HUES64 (cell line): ENCODE results near the gene HSPG2.

Experiments
- H3K27ac ChIP-seq: 2 replicates; pipeline ENCODE4 v1.7.0; 2013; ENCODE audit warnings: low read depth, low read length, inconsistent platforms
- H3K27me3 ChIP-seq: 2 replicates; pipeline ENCODE4 v1.6.1; 2013; ENCODE audit warnings: mild to moderate bottlenecking, low read length; ENCODE audit not compliant: insufficient read depth
- H3K36me3 ChIP-seq: 2 replicates; pipeline ENCODE4 v1.6.1; 2013; ENCODE audit warnings: mild to moderate bottlenecking, low read length; ENCODE audit not compliant: insufficient read depth
- H3K4me1 ChIP-seq: 2 replicates; pipeline ENCODE4 v1.6.1; 2013; ENCODE audit warnings: mild to moderate bottlenecking, low read length, moderate library complexity; ENCODE audit not compliant: insufficient read depth
- H3K4me3 ChIP-seq: 2 replicates; pipeline ENCODE4 v1.5.1; 2013; ENCODE audit warnings: mild to moderate bottlenecking, low read length, moderate library complexity
- H3K9ac ChIP-seq: 2 replicates; pipeline ENCODE4 v1.6.1; 2013; ENCODE audit warnings: mild to moderate bottlenecking, low read depth, low read length
- H3K9me3 ChIP-seq: 2 replicates; pipeline ENCODE4 v1.6.1; 2013; ENCODE audit warnings: low read depth, low read length; ENCODE audit not compliant: insufficient read depth
- WGBS: fragments of 150-250, 120-280 bp; methylation state at CpG from one replicate; pipeline ENCODE4 v1.1.7; 2013; ENCODE audit warnings: missing lambda C conversion rate; 5-methylcytosine and 5-hydroxymethylcytosine counted together

The HSPG2 gene

DNA sequence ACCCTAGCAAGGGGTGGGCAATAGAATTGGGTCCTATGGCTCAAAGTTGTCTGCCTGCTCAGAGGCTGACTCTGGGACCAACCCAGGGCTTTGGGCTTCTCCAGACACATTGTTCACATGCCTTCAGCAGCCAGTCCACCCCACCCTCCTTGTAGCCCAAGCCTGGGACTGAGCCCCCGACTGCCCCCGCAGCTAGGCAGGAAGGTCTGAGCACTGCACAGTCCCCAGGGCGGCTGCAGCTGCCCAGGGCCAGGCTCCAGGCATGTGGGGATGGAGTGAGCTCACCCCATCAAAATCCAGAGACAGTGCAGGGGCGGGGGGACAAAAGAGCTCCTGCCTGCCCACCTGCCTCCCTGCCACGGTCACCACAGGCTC lies 35.6 kb downstream of the HSPG2 start:
- peaks cover 4% of the 10 kb centered on the region; the same call in 1 of the 2 replicates for H3K36me3 ChIP-seq
- H3K9ac ChIP-seq = 0 out of 2 replicates have a peak overlapping the region, but pooled peaks have one; percentile 35
- H3K27me3 ChIP-seq = no peaks in the 10 kb centered on the region
- H3K4me3 ChIP-seq = no peak overlapping the region
- 80% methylated on average over 5 of the region's 5 CpGs for WGBS
- no peak overlapping the region; the same call in 1 of the 2 replicates for H3K27ac ChIP-seq
- H3K4me1 ChIP-seq = peaks cover 15% of the 10 kb centered on the region; the same call in 1 of the 2 replicates
- no peaks in the 10 kb centered on the region for H3K9me3 ChIP-seq

GRCh38 chr1:21900766-21901472 lies 36.2 kb downstream of the HSPG2 start:
- H3K4me1 ChIP-seq = peaks cover 15% of the 10 kb centered on the region; the same call in 1 of the 2 replicates
- no peak overlapping the region for H3K9ac ChIP-seq
- H3K27me3 ChIP-seq = no peaks in the 10 kb centered on the region
- H3K27ac ChIP-seq = no peak overlapping the region
- no peaks in the 10 kb centered on the region for H3K9me3 ChIP-seq
- H3K36me3 ChIP-seq = peaks cover 7% of the 10 kb centered on the region
- H3K4me3 ChIP-seq = no peak overlapping the region
- 91% methylated on average over 13 of the region's 13 CpGs for WGBS

- Histone ChIP-seq H3K4me1 (peaks cover 15% of the 10 kb centered on the region; the same call in 1 of the 2 replicates), H3K36me3 (peaks cover 16% of the 10 kb centered on the region), H3K27ac (no peak overlapping the region), H3K27me3 (no peaks in the 10 kb centered on the region), H3K9ac (no peak overlapping the region), H3K9me3 (no peaks in the 10 kb centered on the region), H3K4me3 (no peak overlapping the region)
- 82% methylated on average over 8 of the region's 8 CpGs for WGBS
These were observed 37.1 kb downstream of the HSPG2 start for GRCh38 chr1:21899987-21900386.

GRCh38 chr1:21899267-21899810 lies 37.8 kb downstream of the HSPG2 start:
- no peak overlapping the region for H3K4me3 ChIP-seq
- H3K9ac ChIP-seq = no peak overlapping the region
- H3K27ac ChIP-seq = no peak overlapping the region
- H3K36me3 ChIP-seq = peaks cover 19% of the 10 kb centered on the region
- peaks cover 15% of the 10 kb centered on the region; the same call in 1 of the 2 replicates for H3K4me1 ChIP-seq
- 92% methylated on average over 4 of the region's 4 CpGs for WGBS
- no peaks in the 10 kb centered on the region for H3K27me3 ChIP-seq
- H3K9me3 ChIP-seq = no peaks in the 10 kb centered on the region

DNA sequence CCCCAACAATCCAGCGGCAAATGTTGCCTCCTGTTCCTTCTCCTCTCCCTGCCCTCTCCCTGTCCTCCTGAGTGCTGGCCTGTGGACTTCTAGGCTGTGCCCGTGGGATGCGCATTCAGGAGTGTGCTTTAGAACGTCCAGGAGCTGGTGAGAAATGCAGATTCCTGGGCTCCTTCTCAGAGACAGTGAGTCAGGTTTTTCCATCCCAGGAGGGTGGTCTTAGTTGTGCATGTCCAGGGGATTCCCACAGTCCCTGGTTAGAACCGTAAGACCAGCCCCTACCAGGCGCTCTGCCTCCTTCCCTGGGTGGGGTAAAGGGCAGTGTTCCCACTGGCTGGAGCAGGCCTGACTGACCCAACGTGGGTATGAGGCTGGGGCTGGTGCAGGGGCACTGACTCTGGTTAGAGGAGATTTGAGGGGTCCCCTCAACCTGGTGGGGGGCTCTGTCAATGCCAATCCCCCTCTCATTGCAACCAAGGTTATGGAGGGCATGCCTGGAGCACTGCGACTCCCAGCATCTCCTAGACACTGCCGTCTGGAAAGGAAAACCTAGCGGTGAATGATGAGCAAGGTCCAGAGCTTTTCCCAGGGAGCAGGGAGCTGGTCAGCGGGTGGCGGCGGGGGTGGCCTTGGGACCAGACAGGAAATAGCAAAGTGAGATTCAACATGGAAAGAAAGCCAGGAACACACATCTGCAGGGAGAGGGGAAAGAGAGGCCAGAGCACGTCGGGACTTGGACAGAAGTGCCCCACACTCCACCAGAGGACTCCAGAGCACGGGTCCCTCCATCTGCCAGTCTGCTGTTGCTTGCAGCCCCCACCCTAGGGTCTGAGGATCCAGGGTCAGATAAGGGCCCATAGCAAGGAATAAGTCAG lies 38.5 kb downstream of the HSPG2 start:
- Histone ChIP-seq H3K9me3 (no peaks in the 10 kb centered on the region), H3K9ac (no peak overlapping the region), H3K4me3 (no peak overlapping the region), H3K27ac (no peak overlapping the region), H3K4me1 (peaks cover 15% of the 10 kb centered on the region; the same call in 1 of the 2 replicates), H3K36me3 (peaks cover 19% of the 10 kb centered on the region), H3K27me3 (no peaks in the 10 kb centered on the region)
- WGBS = 91% methylated on average over 16 of the region's 16 CpGs

- no peak overlapping the region for H3K9ac ChIP-seq
These were observed 39.3 kb downstream of the HSPG2 start for GRCh38 chr1:21897844-21898243.

GRCh38 chr1:21896652-21897532 lies 40.2 kb downstream of the HSPG2 start:
- H3K4me3 ChIP-seq = no peak overlapping the region
- H3K27me3 ChIP-seq = no peaks in the 10 kb centered on the region
- peaks cover 20% of the 10 kb centered on the region for H3K36me3 ChIP-seq
- H3K4me1 ChIP-seq = peaks cover 9% of the 10 kb centered on the region; the same call in 1 of the 2 replicates
- H3K9me3 ChIP-seq = no peaks in the 10 kb centered on the region
- no peak overlapping the region for H3K9ac ChIP-seq
- 82% methylated on average over 20 of the region's 20 CpGs for WGBS
- H3K27ac ChIP-seq = no peak overlapping the region

More at GRCh38 chr1:21897844-21898243, 39.3 kb downstream of the HSPG2 start:
- H3K4me3 ChIP-seq = no peak overlapping the region
- no peaks in the 10 kb centered on the region for H3K27me3 ChIP-seq
- H3K4me1 ChIP-seq = peaks cover 15% of the 10 kb centered on the region; the same call in 1 of the 2 replicates
- WGBS = 93% methylated on average over 3 of the region's 4 CpGs
- no peak overlapping the region for H3K27ac ChIP-seq
- no peaks in the 10 kb centered on the region for H3K9me3 ChIP-seq
- H3K36me3 ChIP-seq = peaks cover 19% of the 10 kb centered on the region

GRCh38 chr1:21896026-21896425 lies 41.1 kb downstream of the HSPG2 start:
- H3K36me3 ChIP-seq = peaks cover 26% of the 10 kb centered on the region
- H3K9me3 ChIP-seq = no peaks in the 10 kb centered on the region
- H3K4me3 ChIP-seq = no peak overlapping the region
- H3K9ac ChIP-seq = no peak overlapping the region
- 0 out of 2 replicates have a peak, but pooled peaks cover 3% of the 10 kb centered on the region for H3K4me1 ChIP-seq
- no peaks in the 10 kb centered on the region for H3K27me3 ChIP-seq
- 91% methylated on average over 8 of the region's 8 CpGs for WGBS
- H3K27ac ChIP-seq = no peak overlapping the region

GRCh38 chr1:21894034-21894881 lies 42.9 kb downstream of the HSPG2 start:
- no peaks in the 10 kb centered on the region for H3K27me3 ChIP-seq
- H3K27ac ChIP-seq = no peak overlapping the region
- H3K36me3 ChIP-seq = peaks cover 39% of the 10 kb centered on the region
- H3K4me3 ChIP-seq = no peak overlapping the region
- H3K9me3 ChIP-seq = no peaks in the 10 kb centered on the region
- H3K9ac ChIP-seq = no peak overlapping the region
- WGBS = 87% methylated on average over 11 of the region's 11 CpGs
- 0 out of 2 replicates have a peak, but pooled peaks cover 3% of the 10 kb centered on the region for H3K4me1 ChIP-seq
